ENCODE results near the gene SCGB1C2.

SCGB1C2 gene

DNA sequence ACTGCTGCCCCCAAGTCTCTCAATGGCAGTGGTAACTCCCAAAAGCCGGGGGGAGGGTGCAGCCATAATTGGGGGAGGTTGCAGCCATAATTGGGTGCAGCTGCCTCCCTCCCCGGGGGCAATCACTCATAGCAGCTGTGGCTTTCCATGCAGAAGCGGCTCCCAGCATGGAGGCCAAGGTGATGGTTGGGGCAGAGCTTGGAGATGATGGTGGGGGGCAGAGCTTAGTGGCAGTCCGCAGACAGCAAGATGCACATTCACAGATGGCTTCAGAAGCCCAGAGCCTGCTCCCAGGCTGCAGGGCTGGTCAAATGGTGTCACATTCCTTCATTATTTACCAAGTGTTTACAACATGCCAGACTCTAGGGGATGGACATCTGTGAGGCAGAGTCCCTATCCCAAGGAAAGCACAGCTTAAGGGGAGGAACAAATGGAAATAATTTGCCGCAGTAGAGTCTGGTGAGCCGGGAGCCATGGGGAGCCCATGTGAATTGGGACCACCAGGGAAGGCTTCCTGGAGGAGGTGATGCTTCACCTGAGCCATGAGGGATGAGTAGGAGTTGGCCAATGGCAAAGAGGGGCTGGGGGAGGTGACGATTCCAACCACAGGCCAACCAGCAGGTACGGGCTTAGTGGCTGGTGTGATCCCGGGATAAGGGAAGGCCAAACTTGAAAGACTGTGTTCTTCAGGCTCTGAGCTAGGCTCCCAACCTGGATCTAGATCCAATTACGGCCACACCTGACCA lies 36.0 kb downstream of the SCGB1C2 start:
- no peak for DNase-seq

- DNase-seq = no peak
Measured at GRCh38 chr17:177155-177554, 39.8 kb downstream of the SCGB1C2 start.

DNA sequence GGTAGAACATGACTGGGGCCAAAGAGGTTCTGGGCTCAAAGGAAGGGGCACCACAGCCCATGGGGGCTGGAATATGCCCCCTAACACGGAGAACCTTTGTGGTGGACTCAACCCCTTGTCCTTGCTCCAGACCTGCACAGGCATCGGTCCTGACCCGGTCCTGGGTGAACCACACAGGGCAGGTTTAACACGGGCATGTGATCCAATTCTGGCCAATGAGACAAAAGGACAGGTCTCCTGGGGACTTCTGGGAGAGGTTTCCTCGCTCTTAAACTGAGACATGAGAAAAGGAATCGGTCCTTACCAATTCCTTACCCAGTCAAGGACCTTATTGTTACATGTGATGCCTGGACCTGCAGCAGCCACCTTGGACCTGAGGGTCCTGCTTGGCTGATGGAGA lies 40.4 kb downstream of the SCGB1C2 start:
- DNase-seq = no peak

GRCh38 chr17:178292-179065 lies 41.1 kb downstream of the SCGB1C2 start:
- DNase-seq = no peak

- DNase-seq = no peak
Measured at GRCh38 chr17:179066-179432, 41.7 kb downstream of the SCGB1C2 start.

DNA sequence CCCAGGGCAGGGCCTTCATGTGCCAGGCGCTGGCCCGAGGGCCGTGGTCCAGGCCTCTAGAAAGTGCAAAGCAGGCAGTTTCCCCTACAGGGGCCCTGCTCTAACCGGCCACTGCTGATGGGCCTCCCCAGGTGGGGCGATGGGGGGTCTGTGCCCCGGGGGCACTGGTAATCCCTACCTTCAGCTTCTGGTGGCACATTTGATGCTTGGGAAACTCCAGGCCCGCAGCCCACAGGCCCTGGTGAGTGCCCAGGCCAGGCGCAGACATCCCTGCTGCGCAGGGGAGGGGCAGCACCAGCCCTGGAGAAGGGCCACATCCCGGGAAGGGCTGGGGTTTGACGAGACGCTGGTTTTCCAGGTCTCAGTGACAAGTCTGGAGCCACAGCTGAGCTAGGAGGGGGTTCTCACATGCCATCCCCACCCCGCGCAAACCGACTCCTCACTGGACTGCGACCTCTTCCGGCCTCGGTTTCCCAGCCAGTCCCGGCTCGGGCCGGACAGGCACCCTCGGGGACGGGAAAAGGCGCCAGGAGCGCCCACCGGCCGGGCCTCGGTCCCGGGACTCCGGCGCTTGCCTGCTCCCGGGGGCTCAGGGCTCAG lies 42.5 kb downstream of the SCGB1C2 start:
- no peak for DNase-seq

GRCh38 chr17:180381-181244 lies 43.2 kb downstream of the SCGB1C2 start:
- DNase-seq = no peak

GRCh38 chr17:181245-182049 lies 44.1 kb downstream of the SCGB1C2 start, which contains the start of gene DOC2B:
DOC2B (minus strand) TSS chr17:181650; CDS start chr17:181479, 171 bp downstream.
- no peak for DNase-seq

GRCh38 chr17:182050-182751 lies 44.8 kb downstream of the SCGB1C2 start:
- no peak for DNase-seq

DNA sequence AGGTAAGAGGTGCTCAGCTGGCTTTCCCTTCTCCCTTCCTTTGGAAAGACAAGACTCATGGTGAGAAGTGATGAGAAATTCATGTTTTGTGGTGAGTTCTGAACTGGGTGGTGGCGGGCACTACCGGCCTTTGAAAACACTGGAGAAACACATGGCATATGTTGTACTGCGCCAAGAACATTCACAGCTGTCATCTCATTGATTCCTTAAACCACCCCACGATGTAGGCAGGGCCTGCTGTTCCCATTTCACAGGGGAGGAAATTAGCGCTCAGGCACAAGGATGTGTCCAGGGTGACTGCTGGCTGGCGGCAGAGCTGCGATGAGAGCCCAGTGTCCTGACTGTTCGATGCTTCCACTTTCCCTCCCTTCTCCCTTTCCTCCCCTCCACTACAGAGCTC lies 45.7 kb downstream of the SCGB1C2 start:
- no peak for DNase-seq

- no peak for DNase-seq
Measured at GRCh38 chr17:185445-186138, 48.2 kb downstream of the SCGB1C2 start.

DNA sequence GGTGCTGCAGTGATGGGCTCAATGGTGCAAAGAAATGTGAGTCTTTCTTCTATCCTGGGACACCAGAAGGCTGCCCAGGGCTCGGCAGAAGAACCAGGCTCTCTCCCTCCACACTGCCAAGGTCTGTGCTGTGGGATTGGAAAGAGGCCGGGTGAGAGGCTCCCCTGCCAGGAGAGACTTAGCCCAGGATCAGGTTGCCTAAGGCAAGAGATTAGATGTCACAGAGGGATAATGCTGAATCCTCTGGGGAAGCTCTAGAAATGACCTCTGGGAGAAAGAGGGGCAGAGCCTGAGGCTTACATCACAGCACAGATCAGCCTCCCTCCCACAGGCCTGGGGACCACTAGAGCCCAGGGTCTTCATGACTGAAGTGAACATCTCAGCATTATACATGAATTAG lies 49.8 kb downstream of the SCGB1C2 start:
- DNase-seq = no peak
